Measurements from ENCODE around the gene SLC22A7. TPM values are rescaled to one million over a fixed set of nuclear protein-coding genes. Genes with fewer than 3 reads are reported as not detected.

Gene SLC22A7
- total and polyA plus RNA-seq, 2 of the 8 experiments (the other 6 are each of a cell fraction or from before 2014, with no cell fraction given): not detected

GRCh38 chr6:43277643-43278523 lies 20.2 kb upstream of the SLC22A7 start:
- peaks cover 12 to 36% (median 29%) of the 10 kb centered on the region in 4 experiments for H3K27me3 ChIP-seq (replicated peaks in 1 of 4; ENCODE audit: control insufficient read depth in 3 of 4, extremely low read depth in 1 of 4, insufficient read depth in 3 of 4, low read length in 3 of 4)
- H3K56ac ChIP-seq (replicated peaks; ENCODE audit: insufficient read length, low read depth, low read length): no peak overlapping the region
- H2BK20ac ChIP-seq (ENCODE audit: low read length): no peak overlapping the region
- CTCF ChIA-PET (ENCODE audit: partially characterized antibody): interaction anchor here (0.8 to 3.2 kb wide), 9 partner anchors 9 to 68 kb away, joined by 3 to 12 read pairs (median 5); partner anchors contain the start of gene SLC22A7
- H3K9me3 ChIP-seq (ENCODE audit: insufficient read depth in 2 of 2, low read depth in 1 of 2, low read length in 1 of 2): no peaks in the 10 kb centered on the region
- no peak overlapping the region for H2AFZ ChIP-seq (ENCODE audit: low read length)
- H3K23ac ChIP-seq (ENCODE audit: insufficient read length): no peak overlapping the region
- peak overlapping the region; percentile 29; the same call in 1 of the 2 replicates for H4K8ac ChIP-seq (ENCODE audit: extremely low read depth, insufficient read depth, low read length)
- H3K4me3 ChIP-seq (ENCODE audit: extremely low read depth in 1 of 4, insufficient read depth in 2 of 4, low read depth in 3 of 4, low read length in 4 of 4): no peak overlapping the region; a peak in 1 of 8 replicates
- no peak overlapping the region for H3K27ac ChIP-seq (ENCODE audit: low read depth, low read length)
- peak overlapping the region; percentile 92; the same call in 1 of the 2 replicates for H2BK15ac ChIP-seq (ENCODE audit: low read length)
- peak overlapping the region; percentile 81; the same call in 1 of the 2 replicates for H2BK12ac ChIP-seq (ENCODE audit: low read depth, low read length)
- H3K79me1 ChIP-seq (ENCODE audit: low read depth, low read length): no peaks in the 10 kb centered on the region
- H3K14ac ChIP-seq (ENCODE audit: insufficient read length): no peak overlapping the region
- POLR2A ChIA-PET (ENCODE audit: partially characterized antibody): interaction anchor here (1.0 to 2.1 kb wide), 6 partner anchors 9 to 103 kb away, joined by 3 to 7 read pairs (median 4); no protein-coding TSS in a partner anchor
- H3K79me2 ChIP-seq (ENCODE audit: control insufficient read depth in 1 of 2, insufficient read depth in 2 of 2, low read length in 2 of 2): no peaks in the 10 kb centered on the region
- no peak overlapping the region for H4K91ac ChIP-seq (replicated peaks; ENCODE audit: insufficient read length, low read length)
- peaks cover 4 to 29% (median 20%) of the 10 kb centered on the region in 4 experiments for H3K4me1 ChIP-seq (replicated peaks in 1 of 4; ENCODE audit: control insufficient read depth in 3 of 4, insufficient read depth in 4 of 4, low read length in 3 of 4)
- H3K36me3 ChIP-seq (ENCODE audit: control insufficient read depth in 2 of 4, insufficient read depth in 4 of 4, low read length in 3 of 4): no peaks in the 10 kb centered on the region
- no peak overlapping the region for H3K9ac ChIP-seq (replicated peaks in 1 of 4; ENCODE audit: extremely low read depth in 1 of 4, low read depth in 3 of 4, low read length in 3 of 4)
- DNase-seq (ENCODE audit: low read depth in 1 of 2, low spot score in 2 of 2) (no peak), FAIRE-seq (no peak)
- H3K18ac ChIP-seq (ENCODE audit: extremely low read depth, low read length): no peak overlapping the region; the same call in 1 of the 2 replicates
- no peaks in the 10 kb centered on the region for H4K20me1 ChIP-seq (replicated peaks in 1 of 2; ENCODE audit: control insufficient read depth in 1 of 2, insufficient read depth in 2 of 2, low read length in 2 of 2)
- 81% methylated on average over 11 of the region's 13 CpGs; no CpG with 5 or more reads in 1 of the 2 experiments for WGBS, 2 experiments (ENCODE audit: extremely low coverage in 1 of 2, insufficient coverage in 1 of 2, insufficient read length in 1 of 2, insufficient replicate concordance in 2 of 2, low coverage in 1 of 2, low lambda C conversion rate in 2 of 2, missing lambda C conversion rate in 1 of 2)
- no peak overlapping the region for H4K5ac ChIP-seq (ENCODE audit: insufficient read length, low read depth, low read length)
- no peak overlapping the region for H2BK120ac ChIP-seq (replicated peaks; ENCODE audit: low read depth, low read length)
- H3K23me2 ChIP-seq (ENCODE audit: low read depth, low read length): peaks cover 11% of the 10 kb centered on the region
- no peak overlapping the region for H2BK5ac ChIP-seq (ENCODE audit: low read depth, low read length)
- no peak overlapping the region for H3K4ac ChIP-seq (replicated peaks; ENCODE audit: insufficient read length, low read depth, low read length)
- H3K4me2 ChIP-seq (ENCODE audit: insufficient read depth in 1 of 2, low read depth in 2 of 2, low read length in 2 of 2): peak overlapping the region; percentile 34 to 65; a peak in 2 of 4 replicates
- H2AK5ac ChIP-seq (ENCODE audit: low read depth, low read length): no peak overlapping the region
- no peak for TF ChIP-seq SIN3A (conservative IDR thresholded peaks at IDR 0.05 in 1 of 2, IDR thresholded peaks at IDR 0.05 in 1 of 2; ENCODE audit: low read depth in 1 of 2, low read length in 2 of 2)
